Stimulated activated CD4-positive, alpha-beta T cell treated with anti-CD3 and anti-CD28 coated beads, Interleukin-12 subunit alpha, Interleukin-12 subunit beta, amount 100 ng/mL, for 48 hours (primary cell): ENCODE results near the gene ASIC3.
A peak's percentile ranks its signal among the peaks of the same experiment; 100 is the strongest.
"Not testable (repeated sequence)": the region's sequence is repeated elsewhere in the genome, so short reads cannot be mapped to it uniquely, and the experiment has no call there.

ENCODE experiments used
- DNase-seq, 3 donors: peaks; one replicate each; pipeline ENCODE4 v3.0.0-alpha.2; 2020; ENCODE audit warnings: low read depth in 2 of 3, low spot score in 1 of 3

ASIC3 gene

DNA sequence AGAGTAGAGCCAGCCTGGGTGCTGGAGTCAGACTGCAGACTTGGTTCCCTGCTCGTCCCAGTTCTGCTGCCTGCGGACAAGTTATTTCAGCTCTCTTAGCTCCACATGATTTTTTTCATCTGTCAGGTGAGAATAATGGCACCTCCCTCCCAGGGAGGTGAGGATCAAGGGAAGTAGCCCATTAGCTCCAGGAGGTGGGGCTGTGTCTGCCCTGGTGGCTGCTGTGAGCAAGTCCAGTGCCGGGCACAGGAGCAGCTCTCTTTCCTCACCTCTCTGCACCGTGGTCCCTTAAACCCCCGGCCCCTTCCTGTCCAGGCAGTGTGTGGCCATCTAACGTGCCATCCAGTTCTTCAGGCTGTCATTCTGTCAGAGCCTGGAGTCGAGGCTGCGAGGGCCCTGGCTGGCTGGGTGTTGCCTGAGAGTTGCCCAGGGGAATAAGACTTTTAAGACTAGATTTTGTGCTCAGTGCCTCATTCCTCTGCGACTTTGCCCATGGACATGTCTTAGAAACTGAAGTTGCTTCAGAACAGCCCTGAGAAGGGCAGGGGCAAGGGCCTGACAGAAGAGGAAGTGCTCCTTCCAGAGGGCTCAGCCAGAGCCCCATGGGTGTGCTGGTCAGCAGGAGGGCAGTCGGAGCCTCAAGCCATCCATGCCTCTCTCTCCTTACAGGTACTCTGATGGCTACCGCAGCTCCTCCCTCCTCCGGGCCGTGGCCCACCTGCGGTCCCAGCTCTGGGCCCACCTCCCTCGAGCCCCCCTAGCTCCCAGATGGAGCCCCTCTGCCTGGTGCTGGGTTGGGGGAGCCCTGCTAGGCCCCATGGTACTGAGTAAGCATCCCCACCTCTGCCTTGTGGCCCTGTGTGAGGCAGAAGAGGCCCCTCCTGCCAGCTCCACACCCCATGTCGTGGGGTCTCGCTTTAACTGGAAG is 15.1 kb upstream of the ASIC3 start:
- no peak for DNase-seq

DNA sequence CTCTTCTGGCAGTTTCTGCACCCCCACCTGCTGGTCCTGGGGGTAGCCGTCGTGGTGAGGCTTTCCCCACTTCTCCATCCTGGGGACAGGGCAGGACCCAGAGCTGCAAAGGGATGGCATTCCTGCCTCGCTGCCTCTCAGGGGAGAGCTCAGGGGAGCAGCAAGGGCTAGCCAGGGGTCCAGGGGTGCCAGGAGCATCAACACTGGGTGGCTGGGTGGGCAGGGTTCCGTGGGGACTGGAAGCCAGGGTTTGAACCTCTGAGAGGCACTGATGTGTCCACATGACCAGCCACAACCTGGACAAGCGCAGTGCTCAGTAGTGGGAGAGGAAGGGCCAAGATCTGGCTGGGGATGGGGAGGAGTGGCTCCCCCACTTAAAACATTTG is 14.5 kb upstream of the ASIC3 start:
- no peak for DNase-seq

DNA sequence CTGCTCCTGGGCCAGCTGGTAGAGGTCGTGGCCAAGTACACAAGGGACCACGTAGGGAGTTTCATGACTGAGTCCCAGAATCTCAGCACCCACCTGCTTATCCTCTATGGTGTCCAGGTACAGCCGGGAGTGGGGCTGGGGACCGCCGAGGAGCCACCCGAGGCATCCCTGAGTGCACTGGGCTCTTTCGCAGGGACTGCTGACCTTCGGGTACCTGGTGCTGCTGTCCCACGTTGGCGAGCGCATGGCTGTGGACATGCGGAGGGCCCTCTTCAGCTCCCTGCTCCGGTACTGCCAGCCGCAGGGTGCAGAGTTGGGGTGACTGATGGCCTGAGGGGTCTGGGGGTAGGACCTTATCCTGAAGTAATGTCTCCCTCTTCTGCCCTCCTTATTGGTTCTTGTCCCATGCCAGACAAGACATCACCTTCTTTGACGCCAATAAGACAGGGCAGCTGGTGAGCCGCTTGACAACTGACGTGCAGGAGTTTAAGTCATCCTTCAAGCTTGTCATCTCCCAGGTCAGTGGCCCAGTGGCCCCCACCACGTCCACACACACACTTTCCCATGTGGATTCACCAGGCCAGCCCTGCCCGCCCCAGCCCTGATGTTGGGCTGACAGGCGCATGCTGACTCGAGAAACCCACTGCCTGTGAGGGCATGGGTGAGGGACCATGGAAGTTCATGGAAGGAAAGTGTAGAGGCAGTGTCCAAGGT is 13.9 kb upstream of the ASIC3 start:
- no peak for DNase-seq

DNA sequence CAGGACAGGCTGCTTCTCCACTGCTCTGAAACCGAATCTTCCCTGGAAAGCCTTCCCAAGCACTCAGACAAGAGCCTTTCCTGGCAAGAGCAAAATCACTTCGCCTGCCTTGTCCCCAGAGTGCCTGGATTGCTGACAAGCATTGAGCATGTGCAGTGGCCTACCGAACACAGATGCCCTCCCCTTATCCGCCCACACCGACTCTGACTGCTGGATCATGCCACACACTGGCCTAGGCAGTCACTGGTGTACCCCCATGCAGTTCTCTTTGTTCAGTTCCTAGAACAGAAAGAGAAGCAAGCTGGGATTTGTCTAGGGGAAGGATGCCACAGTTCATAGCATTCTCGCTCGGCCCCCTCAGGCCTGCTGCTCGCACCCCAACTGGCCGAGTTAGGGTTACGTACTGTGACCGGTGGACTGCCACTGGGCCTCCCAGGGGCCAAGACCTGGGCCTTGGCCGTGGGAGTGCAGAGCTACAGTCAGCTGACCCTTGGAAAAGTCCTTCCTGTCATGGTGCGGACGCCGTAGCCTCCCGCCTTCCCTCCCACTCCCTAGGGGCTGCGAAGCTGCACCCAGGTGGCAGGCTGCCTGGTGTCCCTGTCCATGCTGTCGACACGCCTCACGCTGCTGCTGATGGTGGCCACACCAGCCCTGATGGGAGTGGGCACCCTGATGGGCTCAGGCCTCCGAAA is 13.2 kb upstream of the ASIC3 start:
- no peak for DNase-seq

DNA sequence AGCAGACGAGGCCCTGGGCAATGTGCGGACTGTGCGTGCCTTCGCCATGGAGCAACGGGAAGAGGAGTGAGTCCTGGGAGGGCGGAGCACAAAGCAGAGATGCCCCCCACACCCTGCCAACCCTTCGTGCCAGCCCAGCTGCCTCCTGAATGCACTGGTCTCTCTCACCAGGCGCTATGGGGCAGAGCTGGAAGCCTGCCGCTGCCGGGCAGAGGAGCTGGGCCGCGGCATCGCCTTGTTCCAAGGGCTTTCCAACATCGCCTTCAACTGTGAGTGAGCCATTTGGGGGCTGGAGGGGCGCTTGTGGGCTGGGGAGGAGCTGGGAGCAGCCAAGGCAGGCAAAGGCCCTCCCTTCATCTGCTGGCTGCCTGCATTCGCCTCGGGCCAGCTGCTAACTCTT is 12.4 kb upstream of the ASIC3 start:
- no peak for DNase-seq

DNA sequence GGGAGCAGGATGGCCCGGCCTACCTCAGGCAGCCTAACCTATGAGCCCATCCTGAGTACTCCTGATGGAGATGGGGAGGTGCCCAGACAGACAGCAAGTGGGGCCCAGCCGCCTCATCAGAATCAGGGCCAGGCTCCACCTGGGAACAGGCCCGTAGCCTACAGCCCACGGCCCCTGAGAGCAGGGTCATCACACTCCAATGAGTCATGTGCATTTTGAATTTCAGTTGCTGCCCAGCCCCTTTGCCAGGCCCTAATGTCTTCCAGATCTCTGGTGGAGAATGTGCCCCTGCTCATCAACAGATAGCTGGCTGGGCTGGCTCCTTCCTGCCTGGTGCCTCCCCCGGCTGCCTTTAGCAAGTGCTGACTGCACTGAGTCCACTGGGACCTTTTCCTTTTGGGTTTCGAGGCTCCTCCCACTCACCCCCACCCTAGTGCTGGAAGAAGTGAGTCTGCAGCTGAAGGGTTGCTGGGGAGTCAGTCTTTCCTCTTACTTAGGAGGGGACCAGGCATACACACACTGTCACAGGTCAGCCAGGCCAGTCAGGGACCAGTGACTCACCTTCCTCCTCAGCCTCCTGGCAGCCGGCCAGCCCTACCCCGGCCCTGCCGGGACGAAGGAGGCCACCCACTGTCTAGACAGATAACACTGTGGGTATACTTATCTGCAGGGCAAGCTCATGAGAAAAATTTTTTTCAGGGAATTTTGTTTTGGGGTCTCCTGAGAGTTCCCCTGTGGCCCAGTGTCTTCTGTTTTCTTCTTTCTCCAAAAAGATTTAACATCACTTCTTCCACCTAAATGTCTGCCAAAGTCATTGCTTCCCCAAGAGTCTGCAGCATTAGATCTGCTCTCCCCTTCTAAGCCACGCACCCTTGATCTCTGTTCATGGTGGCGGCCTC is 9.1 kb upstream of the ASIC3 start:
- peak; percentile 70 to 80 (median 79) for DNase-seq

GRCh38 chr7:151039850-151040548 is 8.3 kb upstream of the ASIC3 start:
- DNase-seq = no peak

GRCh38 chr7:151040616-151041375 is 7.5 kb upstream of the ASIC3 start:
- DNase-seq = no peak

DNA sequence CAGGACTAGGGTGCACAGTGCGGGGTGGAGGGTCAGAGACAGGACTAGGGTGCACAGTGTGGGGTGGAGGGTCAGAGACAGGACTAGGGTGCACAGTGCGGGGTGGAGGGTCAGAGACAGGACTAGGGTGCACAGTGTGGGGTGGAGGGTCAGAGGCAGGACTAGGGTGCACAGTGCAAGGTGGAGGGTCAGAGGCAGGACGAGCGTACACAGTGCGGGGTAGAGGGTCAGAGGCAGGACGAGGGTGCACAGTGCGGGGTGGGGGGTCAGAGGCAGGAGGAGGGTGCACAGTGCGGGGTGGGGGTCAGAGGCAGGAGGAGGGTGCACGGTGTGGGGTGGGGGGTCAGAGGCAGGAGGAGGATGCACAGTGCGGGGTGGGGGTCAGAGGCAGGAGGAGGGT is 4.9 kb upstream of the ASIC3 start:
- DNase-seq = not testable (repeated sequence)

DNA sequence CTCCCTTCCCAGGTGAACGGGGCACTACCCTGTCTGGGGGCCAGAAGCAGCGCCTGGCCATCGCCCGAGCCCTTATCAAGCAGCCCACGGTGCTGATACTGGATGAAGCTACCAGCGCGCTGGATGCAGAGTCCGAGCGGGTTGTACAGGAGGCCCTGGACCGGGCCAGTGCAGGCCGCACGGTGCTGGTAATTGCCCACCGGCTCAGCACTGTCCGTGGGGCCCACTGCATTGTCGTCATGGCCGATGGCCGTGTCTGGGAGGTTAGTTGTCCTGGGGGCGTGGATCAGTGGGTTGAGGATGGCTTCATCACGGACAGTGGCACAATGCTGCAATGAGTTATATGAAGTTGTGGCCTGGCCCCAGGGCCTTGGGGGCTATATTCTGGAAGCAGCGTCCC is 4.4 kb upstream of the ASIC3 start:
- no peak for DNase-seq

DNA sequence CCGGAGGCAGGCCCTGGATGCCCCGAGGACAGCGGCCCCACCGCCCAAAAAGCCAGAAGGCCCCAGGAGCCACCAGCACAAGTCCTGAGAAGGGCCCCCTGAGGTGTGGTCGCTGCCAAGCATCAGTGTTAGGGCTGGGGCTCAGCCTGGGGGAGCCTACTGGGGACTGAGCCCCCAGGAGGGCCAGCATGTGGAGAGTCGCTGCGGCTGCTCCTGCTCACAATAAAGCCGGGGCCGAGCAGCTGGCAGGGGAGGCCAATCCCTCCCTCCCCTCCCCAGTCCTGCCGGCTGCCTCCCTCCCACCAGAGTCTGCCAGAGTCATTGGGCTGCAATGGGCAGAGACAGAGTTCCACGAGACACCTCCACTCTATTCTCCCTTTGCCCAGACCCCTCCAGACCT is 3.1 kb upstream of the ASIC3 start:
- no peak for DNase-seq

DNA sequence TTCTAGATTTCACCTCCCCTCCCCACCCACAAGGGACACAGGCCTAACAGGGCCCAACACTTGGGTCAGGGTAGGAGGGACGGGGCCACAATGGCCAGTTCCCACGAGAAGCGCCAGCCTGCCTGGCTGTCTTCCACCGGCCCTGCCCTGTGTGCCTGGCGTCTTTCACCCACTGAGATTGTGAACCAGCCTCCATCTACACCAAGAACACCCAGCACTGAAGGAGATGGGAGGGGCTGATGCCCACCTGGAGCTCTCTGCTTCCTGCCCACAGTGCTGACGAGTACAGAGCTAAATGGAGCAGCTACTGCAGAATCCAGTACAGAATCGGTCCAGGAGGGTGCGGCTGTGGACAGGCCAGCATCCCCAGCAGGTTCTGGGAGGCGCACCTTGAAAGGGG is 2.4 kb upstream of the ASIC3 start:
- no peak for DNase-seq

- no peak for DNase-seq
These were observed 1.4 kb upstream of the ASIC3 start for GRCh38 chr7:151046603-151047573.

GRCh38 chr7:151048911-151049463 is 656 bp downstream of the ASIC3 start:
- DNase-seq = no peak

- DNase-seq = peak in 2 of 3 donors; percentile 14 to 28
These were observed 2.8 kb downstream of the ASIC3 start for GRCh38 chr7:151051108-151051507.

GRCh38 chr7:151053096-151053495 is 4.8 kb downstream of the ASIC3 start:
- no peak for DNase-seq

GRCh38 chr7:151053751-151054150 is 5.4 kb downstream of the ASIC3 start:
- no peak for DNase-seq

- no peak for DNase-seq
These were observed 7.9 kb downstream of the ASIC3 start for GRCh38 chr7:151056283-151056665.
